ENCODE results near the gene ILK.

DNA sequence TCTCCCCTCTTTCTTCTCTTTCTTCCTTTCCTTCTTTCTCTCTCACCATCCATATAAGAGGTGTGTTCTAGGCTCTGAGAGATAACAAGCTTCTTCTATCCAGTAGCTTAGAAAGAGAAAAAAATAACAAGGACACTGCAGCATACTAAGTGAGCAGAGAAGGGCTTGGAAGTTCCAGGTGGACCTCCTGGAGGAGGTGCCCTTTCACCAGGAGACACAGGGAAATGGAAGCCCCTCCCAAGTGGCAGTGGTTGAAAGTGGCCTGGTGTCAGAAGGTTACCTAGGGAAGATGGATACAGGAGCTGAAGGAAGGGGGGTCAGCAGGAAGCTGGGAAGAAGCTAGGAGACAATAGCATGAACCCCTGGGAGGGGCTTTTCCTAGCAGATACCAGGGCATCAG is 46.5 kb downstream of the ILK start:
- TF ChIP-seq, protein P1, sequence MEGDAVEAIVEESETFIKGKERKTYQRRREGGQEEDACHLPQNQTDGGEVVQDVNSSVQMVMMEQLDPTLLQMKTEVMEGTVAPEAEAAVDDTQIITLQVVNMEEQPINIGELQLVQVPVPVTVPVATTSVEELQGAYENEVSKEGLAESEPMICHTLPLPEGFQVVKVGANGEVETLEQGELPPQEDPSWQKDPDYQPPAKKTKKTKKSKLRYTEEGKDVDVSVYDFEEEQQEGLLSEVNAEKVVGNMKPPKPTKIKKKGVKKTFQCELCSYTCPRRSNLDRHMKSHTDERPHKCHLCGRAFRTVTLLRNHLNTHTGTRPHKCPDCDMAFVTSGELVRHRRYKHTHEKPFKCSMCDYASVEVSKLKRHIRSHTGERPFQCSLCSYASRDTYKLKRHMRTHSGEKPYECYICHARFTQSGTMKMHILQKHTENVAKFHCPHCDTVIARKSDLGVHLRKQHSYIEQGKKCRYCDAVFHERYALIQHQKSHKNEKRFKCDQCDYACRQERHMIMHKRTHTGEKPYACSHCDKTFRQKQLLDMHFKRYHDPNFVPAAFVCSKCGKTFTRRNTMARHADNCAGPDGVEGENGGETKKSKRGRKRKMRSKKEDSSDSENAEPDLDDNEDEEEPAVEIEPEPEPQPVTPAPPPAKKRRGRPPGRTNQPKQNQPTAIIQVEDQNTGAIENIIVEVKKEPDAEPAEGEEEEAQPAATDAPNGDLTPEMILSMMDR (IDR thresholded peaks at IDR 0.05) = no peak
- TF ChIP-seq POLR2A (IDR thresholded peaks at IDR 0.05) = no peak

All from thyroid gland (tissue), 4 donors.